Activated CD8-positive, alpha-beta memory T cell treated with anti-CD3 and anti-CD28 coated beads, Interleukin-2, amount 50 U/mL, for 24 hours (primary cell): ENCODE results near the gene SLC47A2.
"Not testable (repeated sequence)": the region's sequence is repeated elsewhere in the genome, so short reads cannot be mapped to it uniquely, and the experiment has no call there.

Source experiments
- DNase-seq: peaks from one replicate; pipeline ENCODE4 v3.0.0-alpha.2; 2020; ENCODE audit errors: extremely low read depth

Gene SLC47A2

DNA sequence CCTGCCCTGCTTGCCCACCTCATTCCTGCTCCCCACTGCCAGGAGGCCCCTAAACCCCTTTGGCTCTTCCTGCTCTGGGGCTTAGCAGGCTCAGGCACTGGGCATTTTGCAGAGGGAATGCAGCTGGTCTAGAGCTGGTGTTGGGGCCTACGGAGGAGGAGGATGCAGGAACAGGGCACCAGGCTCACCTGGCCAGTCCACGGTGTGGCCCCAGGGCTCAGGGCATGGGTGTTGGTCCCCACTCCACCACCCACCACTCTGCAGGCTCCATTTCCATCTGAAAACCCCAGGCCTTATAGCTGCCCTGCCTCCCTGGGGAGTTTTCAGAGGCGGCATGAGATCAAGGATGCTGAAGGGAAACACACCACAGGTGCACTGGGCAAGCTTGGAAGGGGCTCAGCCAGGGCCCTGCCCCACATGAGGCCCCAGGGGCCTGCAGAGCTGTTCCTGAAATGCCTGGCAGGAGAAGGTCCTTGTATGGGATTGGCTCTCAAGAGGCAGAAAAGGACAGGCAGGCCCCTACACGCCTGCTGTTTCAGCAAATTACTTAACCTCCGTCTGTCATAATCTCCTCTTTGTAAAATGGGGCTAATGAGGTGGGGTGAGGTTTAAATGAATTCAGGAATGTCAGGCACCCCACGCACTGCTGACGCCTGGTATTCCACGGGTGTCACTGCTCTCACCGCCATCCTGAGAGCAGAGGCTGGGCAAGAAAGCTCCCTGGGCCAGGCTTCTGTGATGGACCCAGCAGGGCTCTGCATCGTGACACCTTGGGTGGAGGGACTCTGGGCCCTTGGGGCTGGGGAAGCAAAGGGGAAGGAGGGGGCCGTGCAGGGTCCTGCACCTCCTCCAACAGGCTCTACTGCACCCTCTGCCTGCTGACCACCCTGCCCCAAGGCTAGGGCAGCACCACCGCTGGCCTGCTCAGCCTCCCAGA lies 9.3 kb downstream of the SLC47A2 start:
- DNase-seq, result no peak

DNA sequence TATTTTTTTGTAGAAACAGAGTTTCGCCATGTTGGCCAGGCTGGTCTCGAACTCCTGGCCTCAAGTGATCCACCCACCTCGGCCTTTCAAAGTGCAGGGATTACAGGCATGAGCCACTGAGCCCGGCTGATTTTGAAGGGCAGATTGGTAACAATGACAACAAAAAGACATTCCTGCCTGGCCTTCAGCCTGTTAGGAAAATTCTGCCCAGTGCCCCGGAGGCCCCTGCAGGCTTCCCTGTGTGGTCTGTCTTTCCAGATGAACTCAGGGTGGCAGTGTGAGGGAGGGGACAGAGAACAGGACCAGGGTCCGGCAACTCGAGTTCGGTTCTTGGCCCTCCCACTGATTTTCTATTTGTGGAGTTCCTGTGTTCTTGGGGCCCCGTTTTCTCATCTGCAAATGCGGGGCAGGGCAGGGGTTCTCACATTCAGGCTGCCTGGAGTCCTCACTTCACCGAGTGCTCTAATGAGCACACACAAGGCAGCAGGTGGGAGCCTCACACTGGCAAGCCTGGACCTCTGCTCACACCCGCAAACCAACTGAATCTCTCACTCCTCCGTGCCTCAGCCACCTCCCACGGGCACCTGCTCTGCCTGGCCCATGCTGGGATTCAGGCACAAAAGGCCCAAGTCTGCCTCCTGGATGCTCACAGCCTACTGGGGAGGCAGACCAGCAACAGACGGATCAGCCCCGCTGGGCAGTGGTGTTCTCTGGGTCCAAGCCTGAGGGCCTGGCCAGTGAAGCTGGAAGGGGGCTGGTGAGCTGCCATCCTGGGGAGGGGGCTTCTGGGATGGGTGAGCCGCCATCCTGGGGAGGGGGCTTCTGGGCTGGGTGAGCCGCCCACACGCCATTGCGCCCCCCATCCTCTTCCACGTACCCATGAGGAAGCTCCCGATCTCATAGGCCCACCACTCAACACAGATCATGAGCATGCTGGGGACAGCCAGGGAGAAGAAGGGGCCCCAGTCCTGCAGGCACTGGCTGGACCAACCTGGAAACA lies 10.3 kb downstream of the SLC47A2 start:
- DNase-seq, result no peak

GRCh38 chr17:19705201-19705600 lies 11.2 kb downstream of the SLC47A2 start:
- DNase-seq, result no peak

- DNase-seq, result no peak
Measured at GRCh38 chr17:19703828-19704613, 12.4 kb downstream of the SLC47A2 start.

DNA sequence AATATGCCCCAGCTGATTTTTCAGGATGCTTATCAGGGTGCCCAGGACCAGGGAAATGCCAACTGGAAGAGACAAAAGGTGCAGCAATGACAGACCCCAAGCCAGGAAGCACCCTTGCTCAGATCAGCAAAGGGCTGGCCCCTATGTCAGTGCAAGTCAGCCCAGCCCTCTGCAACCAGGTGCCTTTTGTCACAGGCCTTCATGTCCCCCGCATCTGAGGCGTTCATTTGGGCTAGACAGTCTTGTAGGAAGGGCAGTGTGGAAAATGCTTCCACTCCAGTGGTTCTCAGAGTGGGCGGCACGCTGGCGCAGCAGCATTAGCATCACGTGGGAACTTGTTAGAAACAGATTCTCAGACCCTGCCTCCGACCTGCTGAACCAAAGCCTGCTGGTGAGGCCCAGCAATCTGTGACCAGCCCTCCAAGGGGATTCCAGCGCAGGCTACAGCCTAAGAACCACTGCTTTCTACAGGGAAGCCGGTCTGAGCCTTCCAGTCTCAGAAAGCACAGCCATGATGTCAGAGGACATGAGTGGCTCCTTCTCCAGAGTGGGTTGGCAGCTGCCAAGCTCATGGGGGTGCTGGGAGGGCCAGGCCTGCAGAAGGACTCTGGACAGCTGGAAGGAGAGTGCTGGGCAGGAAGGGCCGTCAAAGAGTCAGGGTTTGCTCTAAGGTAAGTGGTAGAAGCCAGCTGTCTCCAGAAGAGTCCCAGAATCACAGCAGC lies 13.1 kb downstream of the SLC47A2 start:
- DNase-seq, result no peak

- DNase-seq, result no peak
Measured at GRCh38 chr17:19702217-19702641, 14.2 kb downstream of the SLC47A2 start.

GRCh38 chr17:19686400-19687090 lies 29.8 kb downstream of the SLC47A2 start:
- no peak for DNase-seq

GRCh38 chr17:19684909-19685580 lies 31.3 kb downstream of the SLC47A2 start:
- DNase-seq, result not testable (repeated sequence)

DNA sequence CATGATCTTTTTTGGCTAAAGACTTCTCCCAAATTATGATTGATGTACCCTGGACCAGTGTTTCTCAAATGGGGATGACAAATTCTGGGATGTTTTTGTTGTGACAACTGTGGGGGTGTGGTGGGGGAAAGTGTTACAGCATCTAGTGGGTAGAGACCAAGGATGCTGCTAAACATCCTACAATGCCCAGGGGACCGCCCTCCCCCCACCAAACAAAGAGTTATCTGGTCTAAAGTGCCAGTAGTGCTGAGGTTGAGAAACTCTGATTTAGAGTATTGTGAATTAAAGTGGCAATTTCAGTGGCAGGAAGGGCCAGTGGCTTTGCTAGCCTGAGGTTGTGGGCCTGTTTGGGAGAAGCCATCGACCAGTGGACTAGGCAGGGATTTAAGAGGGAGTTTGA lies 33.3 kb downstream of the SLC47A2 start:
- DNase-seq, result no peak

- DNase-seq, result no peak
Measured at GRCh38 chr17:19678581-19679453, 37.6 kb downstream of the SLC47A2 start.

GRCh38 chr17:19677736-19678379 lies 38.5 kb downstream of the SLC47A2 start:
- DNase-seq, result no peak

DNA sequence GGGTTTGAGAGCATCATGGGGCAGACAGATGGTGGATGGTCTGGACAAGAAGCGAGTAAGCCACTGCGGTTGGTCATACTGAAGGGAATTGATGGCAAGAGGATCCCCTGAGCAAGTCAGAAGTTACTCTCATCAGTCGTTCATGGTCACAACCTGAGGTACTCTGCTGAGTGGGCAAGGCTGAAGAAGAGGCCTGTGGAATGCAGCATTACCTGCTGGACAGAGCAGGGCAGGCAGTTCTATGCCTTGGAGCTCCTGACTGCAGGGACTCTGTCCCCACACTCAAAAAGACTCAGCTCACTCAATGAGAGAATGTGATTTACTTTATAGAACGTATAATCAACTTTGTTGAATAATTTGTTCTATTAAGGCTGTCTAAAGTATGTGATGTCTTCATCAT lies 39.5 kb downstream of the SLC47A2 start:
- no peak for DNase-seq

DNA sequence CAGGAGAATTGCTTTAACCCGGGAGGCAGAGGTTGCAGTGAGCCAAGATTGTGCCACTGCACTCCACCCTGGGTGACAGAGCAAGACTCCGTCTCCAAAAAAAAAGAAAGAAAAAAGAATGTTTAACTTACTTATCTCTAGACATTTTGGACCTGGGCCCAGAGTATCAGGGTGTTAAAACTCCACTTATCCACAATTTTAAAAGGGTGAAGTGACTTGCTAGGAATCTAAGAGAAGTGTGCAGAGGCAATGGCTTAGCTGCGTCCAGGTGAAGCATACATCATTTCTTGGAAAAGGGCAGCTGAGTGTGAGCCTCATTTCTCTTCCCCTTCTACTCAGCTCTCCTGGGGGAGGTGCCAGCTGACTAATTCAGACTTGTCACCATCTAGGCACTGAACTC lies 42.8 kb downstream of the SLC47A2 start:
- DNase-seq, result no peak

- no peak for DNase-seq
Measured at GRCh38 chr17:19672009-19672750, 44.2 kb downstream of the SLC47A2 start.

GRCh38 chr17:19671433-19671832 lies 45.0 kb downstream of the SLC47A2 start:
- no peak for DNase-seq

DNA sequence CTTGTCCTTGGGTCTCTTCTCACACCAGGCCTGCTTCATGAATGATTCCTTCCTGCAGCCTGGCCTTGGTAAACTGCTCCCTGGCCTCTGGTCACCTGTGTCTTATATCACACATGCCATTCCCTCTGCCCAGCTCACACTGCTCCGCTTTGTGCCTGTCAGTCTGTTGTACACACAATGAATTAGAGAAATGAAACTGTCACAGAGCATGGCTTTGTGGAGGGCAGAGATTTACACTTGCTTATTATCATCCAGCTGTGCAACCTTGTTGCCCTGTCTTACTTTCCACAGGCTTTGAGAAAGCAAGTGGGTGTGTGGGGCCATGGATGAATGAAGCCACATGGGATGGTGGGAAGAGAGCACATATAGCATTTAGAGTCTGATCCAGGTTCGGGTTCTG lies 45.5 kb downstream of the SLC47A2 start:
- no peak for DNase-seq

DNA sequence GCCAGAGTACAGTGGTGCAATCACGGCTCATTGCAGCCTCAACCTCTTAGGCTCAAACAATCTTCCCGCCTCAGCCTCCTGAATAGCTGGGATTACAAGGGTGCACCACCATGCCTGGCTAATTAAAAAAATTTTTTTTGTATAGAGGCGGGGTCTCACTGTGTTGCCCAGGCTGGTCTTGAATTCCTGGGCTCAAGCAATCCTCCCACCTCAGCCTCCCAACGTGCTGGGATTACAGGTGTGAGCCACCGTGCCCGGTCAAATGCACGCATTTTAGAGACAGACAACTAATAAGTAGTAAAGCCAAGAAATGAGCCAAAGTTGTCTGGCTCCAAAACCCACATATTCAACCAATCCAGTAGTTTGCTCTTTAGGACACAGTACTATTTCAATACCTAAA lies 46.7 kb downstream of the SLC47A2 start:
- DNase-seq, result not testable (repeated sequence)

DNA sequence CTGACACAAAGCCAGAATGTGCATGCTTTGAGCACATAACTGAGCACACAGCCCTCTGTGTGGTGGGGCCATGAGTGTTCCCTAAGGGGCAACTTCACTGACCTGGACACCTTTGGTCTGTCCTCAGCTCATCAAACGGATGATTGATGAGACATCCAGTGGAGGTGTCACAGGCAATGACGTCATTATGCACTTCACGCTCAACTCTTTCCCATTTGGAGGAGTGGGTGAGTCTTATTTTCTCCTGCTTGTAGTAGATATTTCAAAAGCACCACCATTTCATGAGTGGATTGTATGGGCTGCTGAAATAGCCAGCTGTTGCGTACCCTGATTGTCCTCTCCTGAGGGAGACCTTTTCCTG lies 51.6 kb downstream of the SLC47A2 start:
- DNase-seq, result no peak
